Hepatocyte (in vitro differentiated cells): Measurements from ENCODE around the gene POLR3C.

ENCODE experiments used
- CTCF ChIP-seq: fragments of 200-600 bp; sonication (generic); IDR thresholded peaks from 2 replicates; pipeline ENCODE4 v1.5.1; 2016; ENCODE audit warnings: antibody characterized with exemption, mild to moderate bottlenecking; ENCODE audit not compliant: poor library complexity
- EZH2 ChIP-seq: fragments of 200-600 bp; sonication (generic); IDR thresholded peaks from 2 replicates; pipeline ENCODE4 v1.6.1; 2016; ENCODE audit warnings: antibody characterized with exemption, mild to moderate bottlenecking, borderline replicate concordance

DNA sequence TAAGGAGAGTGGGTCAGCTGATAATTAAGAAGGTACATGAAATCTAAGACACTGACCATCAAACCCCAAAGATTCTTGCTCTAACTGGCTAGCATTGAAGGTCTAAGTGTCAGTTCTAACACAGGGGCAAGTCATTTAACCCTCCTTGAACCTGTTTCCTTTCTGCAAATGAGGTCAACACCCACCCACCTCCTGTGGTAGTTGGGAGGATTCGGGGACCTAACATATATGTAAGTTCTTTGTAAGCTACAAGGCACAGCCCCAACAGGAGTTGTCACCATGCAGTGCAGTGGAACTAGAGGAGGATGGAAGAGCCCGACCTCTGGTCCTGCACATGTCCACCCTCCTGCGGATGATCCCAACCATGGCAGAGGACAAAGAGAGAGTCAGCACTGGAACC lies 23.8 kb downstream of the POLR3C start:
- TF ChIP-seq CTCF (no peak), EZH2 (no peak)
